Brain microvascular endothelial cell (primary cell): Measurements from ENCODE around the gene CPXM2.

Experiments
- DNase-seq: peaks from one replicate; pipeline ENCODE4 v3.0.0-alpha.2; 2020
- H3K27ac ChIP-seq: fragments of 250-450 bp; sonication (Bioruptor Pico); 2 replicates; pipeline ENCODE4 v1.5.1; 2020; ENCODE audit warnings: mild to moderate bottlenecking, moderate library complexity
- H3K27me3 ChIP-seq: fragments of 250-450 bp; sonication (Bioruptor Pico); replicated peaks from 2 replicates; pipeline ENCODE4 v1.5.1; 2020; ENCODE audit warnings: mild to moderate bottlenecking
- H3K36me3 ChIP-seq: fragments of 250-450 bp; sonication (Bioruptor Pico); replicated peaks from 2 replicates; pipeline ENCODE4 v1.5.1; 2020; ENCODE audit warnings: mild to moderate bottlenecking
- H3K4me3 ChIP-seq: 2 replicates; pipeline ENCODE4 v1.5.1; 2011; ENCODE audit warnings: low read depth, mild to moderate bottlenecking, control low read depth, low read length, moderate library complexity
- in situ Hi-C: cut with HindIII; loops from 2 replicates; pipeline ENCODE4 v1.10.0; 2017; ENCODE audit warnings: low sequenced_read_pairs, low pct_ligation_motif_present
- TF ChIP-seq, protein P1 (sequence below): IDR thresholded peaks from 2 replicates; pipeline ENCODE4 v1.5.1; 2011; ENCODE audit warnings: low read depth, mild to moderate bottlenecking, moderate library complexity, low read length, control low read depth, inconsistent platforms; ENCODE audit errors: missing control alignments

The CPXM2 gene

DNA sequence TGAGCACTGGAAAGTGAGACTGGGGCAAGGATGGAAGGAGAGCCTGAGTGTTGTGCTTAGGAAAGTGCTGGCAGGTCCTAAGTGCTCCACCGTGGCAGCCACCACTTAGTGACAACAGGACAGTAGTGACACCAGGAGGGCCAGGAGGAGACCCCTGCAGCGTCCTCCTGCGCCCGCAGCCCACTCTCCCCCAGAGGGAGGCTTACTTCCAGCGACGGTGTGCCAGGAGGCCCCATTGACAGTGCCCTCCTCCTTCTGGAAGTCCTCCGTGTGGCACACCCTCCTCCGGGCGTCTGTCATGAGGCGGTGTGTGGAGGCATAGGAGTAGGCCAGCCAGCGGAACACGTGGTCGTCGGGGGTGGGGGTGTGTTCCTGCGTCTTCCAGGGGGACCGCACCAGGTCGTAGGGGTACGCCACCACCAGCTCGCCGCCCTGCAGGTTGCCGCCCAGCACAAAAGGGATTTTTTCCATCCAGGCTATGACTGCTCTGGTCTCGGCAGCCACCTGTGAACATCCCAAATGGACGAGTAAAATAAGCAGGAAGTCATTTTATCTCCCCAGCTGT lies 129.9 kb downstream of the CPXM2 start:
- TF ChIP-seq, protein P1, sequence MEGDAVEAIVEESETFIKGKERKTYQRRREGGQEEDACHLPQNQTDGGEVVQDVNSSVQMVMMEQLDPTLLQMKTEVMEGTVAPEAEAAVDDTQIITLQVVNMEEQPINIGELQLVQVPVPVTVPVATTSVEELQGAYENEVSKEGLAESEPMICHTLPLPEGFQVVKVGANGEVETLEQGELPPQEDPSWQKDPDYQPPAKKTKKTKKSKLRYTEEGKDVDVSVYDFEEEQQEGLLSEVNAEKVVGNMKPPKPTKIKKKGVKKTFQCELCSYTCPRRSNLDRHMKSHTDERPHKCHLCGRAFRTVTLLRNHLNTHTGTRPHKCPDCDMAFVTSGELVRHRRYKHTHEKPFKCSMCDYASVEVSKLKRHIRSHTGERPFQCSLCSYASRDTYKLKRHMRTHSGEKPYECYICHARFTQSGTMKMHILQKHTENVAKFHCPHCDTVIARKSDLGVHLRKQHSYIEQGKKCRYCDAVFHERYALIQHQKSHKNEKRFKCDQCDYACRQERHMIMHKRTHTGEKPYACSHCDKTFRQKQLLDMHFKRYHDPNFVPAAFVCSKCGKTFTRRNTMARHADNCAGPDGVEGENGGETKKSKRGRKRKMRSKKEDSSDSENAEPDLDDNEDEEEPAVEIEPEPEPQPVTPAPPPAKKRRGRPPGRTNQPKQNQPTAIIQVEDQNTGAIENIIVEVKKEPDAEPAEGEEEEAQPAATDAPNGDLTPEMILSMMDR, result no peak
- in situ Hi-C loops, result no loop called here

DNA sequence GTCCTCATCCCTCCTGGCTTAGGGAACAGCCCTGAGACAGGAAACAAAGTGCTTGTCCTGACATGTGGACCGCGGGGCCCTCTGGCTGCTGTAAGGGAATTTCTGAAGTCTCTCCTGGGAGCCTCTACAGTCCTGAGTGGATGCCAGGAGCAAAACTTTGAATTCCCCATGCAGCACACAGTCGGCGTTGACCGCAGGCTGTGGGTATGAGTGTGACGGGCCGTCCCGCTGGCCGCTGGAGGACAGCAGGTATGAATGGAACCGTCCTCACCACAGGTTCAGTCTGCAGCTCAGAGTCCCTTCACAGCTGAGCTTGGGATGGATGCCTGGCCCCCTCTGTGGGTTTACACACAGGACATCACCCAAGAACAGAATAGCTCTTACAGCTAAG lies 130.6 kb downstream of the CPXM2 start:
- TF ChIP-seq, protein P1, result no peak
- DNase-seq, result no peak
- H3K4me3 ChIP-seq, result no peak overlapping the region
- no peaks in the 10 kb centered on the region for H3K27me3 ChIP-seq
- in situ Hi-C loops, result no loop called here
- no peak overlapping the region for H3K27ac ChIP-seq
- H3K36me3 ChIP-seq, result no peaks in the 10 kb centered on the region

More for the DNA sequence above, 129.9 kb downstream of the CPXM2 start:
- H3K27me3 ChIP-seq, result no peaks in the 10 kb centered on the region
- no peaks in the 10 kb centered on the region for H3K36me3 ChIP-seq
- no peak overlapping the region for H3K4me3 ChIP-seq
- no peak for DNase-seq
- no peak overlapping the region for H3K27ac ChIP-seq

DNA sequence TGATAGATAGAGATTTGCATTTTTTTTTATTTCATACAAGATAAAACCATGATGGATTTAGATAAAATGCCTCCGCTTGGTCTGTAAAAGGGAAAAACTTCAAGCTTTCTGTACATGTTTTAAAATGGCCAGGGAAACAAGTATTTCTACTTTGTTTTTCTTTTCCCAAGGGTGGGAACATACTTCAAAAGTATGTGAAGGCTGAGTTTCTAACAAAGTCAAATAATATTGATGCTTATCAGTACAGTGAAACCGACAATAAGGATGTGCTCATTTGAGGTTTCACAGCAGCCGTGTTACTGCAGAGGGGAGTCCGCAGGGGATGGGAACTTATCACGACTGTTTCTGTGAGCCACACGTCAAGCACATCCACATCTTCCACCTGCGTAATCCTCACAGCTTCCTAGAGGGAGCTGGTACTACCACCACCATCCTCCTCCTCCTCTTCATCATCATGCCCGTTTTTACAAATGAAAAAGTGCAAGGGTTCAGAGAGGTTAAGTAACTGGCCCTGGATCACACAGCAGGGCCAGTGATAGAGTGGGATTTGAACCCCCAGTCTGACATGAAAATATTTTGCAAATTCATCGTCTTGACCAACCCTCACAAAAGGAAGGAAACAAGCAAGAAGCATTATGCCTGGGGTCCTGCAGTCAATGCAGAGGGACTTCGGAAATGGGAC lies 131.1 kb downstream of the CPXM2 start:
- no peak for DNase-seq
- Histone ChIP-seq H3K27me3 (no peaks in the 10 kb centered on the region), H3K27ac (no peak overlapping the region), H3K4me3 (no peak overlapping the region), H3K36me3 (no peaks in the 10 kb centered on the region)
- TF ChIP-seq, protein P1, result no peak
- in situ Hi-C loops, result no loop called here

DNA sequence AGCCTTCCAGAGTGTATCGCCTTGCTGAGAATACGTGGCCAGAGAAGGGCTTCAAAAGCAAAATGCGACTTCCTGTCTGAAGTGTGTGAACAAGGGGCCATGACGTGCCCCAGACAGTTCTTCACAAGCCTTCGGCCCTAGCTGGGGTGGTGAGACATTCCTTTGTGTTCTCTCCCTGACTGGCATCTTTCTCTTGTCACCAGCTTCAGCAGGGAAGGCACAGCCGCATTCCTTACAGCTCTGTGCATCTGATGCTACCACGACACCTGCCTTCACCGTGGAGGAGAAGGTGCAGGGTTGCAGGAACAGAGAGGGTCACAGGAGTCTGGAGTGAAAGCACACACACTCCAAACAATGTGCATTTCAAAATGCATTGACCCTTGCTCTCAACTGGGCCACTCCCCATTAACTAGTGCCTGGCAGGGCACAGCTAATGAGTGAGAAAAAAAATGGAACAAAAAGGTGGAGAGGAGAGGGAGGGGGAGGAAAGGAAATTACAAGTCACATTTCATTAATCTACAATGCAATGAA lies 132.0 kb downstream of the CPXM2 start:
- no peak overlapping the region for H3K4me3 ChIP-seq
- TF ChIP-seq, protein P1, result no peak
- no peak for DNase-seq
- no peaks in the 10 kb centered on the region for H3K27me3 ChIP-seq
- no peaks in the 10 kb centered on the region for H3K36me3 ChIP-seq
- no peak overlapping the region for H3K27ac ChIP-seq
- in situ Hi-C loops, result no loop called here

DNA sequence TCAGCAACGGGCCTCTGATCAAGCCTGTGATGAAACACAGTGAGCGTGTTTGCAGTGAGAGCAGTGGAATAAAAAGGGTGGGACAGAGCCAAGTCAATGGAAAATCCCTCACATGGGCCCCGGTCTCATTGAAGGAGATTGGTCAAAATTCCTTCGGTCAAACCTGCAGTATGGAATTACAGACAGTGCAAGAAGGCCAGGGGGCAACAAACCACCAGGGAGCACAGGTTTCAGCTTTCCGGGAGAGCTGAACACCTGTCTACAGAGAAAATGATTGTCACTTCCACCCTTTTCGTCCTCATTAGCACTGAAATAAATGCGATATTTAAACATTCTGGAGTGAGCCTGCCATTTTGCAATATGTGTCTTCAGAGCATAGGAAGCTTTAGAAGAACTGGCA lies 132.6 kb downstream of the CPXM2 start:
- Histone ChIP-seq H3K27me3 (no peaks in the 10 kb centered on the region), H3K27ac (no peak overlapping the region), H3K36me3 (no peaks in the 10 kb centered on the region), H3K4me3 (no peak overlapping the region)
- no peak for DNase-seq
- TF ChIP-seq, protein P1, result no peak
- in situ Hi-C loops, result no loop called here
